ENCODE results near the gene FA2H.

FA2H gene

GRCh38 chr16:74667255-74667700, 107.3 kb downstream of the FA2H start:
- DNase-seq, result peak; percentile 0

GRCh38 chr16:74666425-74667254, 108.0 kb downstream of the FA2H start, which contains the start of gene RFWD3:
Gene RFWD3, minus strand, starts transcription at chr16:74666877. Its CDS starts 5,428 bp downstream, at chr16:74661449.
- DNase-seq, result peak; percentile 90

GRCh38 chr16:74666010-74666421, 108.6 kb downstream of the FA2H start:
- DNase-seq, result no peak

Data from NCI-H1105 (cell line).